Astrocyte of the hippocampus (primary cell): ENCODE measurements around the gene ATP13A2.
A peak's percentile ranks its signal among the peaks of the same experiment; 100 is the strongest.

Source experiments
- DNase-seq: peaks from one replicate; pipeline ENCODE4 v3.0.0; 2011; ENCODE audit warnings: low read depth, low spot score

The ATP13A2 gene

GRCh38 chr1:17011439-17012307, at the start of gene ATP13A2:
Gene ATP13A2 (minus strand): TSS chr1:17011928. CDS start chr1:17011738, 190 bp downstream.
- DNase-seq: peak; percentile 92

- no peak for DNase-seq
Measured at GRCh38 chr1:17061486-17061885, 49.8 kb upstream of the ATP13A2 start.

GRCh38 chr1:17060306-17060749, 48.6 kb upstream of the ATP13A2 start:
- no peak for DNase-seq

- DNase-seq: peak; percentile 86
Measured at GRCh38 chr1:17059391-17060305, 47.9 kb upstream of the ATP13A2 start.

GRCh38 chr1:17056551-17056950, 44.8 kb upstream of the ATP13A2 start:
- no peak for DNase-seq

GRCh38 chr1:17055801-17056200, 44.1 kb upstream of the ATP13A2 start:
- no peak for DNase-seq

GRCh38 chr1:17053685-17054410, 42.1 kb upstream of the ATP13A2 start, which contains the start of gene SDHB:
Gene SDHB (minus strand): TSS chr1:17054032. CDS start chr1:17054019, 13 bp downstream.
- DNase-seq: peak; percentile 100

GRCh38 chr1:17053086-17053684, 41.5 kb upstream of the ATP13A2 start:
- no peak for DNase-seq

- no peak for DNase-seq
Measured at GRCh38 chr1:17052641-17053040, 40.9 kb upstream of the ATP13A2 start.

- DNase-seq: no peak
Measured at GRCh38 chr1:17052038-17052437, 40.3 kb upstream of the ATP13A2 start.

- DNase-seq: no peak
Measured at GRCh38 chr1:17047924-17048323, 36.2 kb upstream of the ATP13A2 start.

GRCh38 chr1:17046334-17046657, 34.6 kb upstream of the ATP13A2 start:
- no peak for DNase-seq

GRCh38 chr1:17045634-17046333, 34.1 kb upstream of the ATP13A2 start:
- DNase-seq: peak; percentile 71

- no peak for DNase-seq
Measured at GRCh38 chr1:17045150-17045549, 33.4 kb upstream of the ATP13A2 start.

GRCh38 chr1:17043676-17044075, 31.9 kb upstream of the ATP13A2 start:
- no peak for DNase-seq

- no peak for DNase-seq
Measured at GRCh38 chr1:17040135-17040534, 28.4 kb upstream of the ATP13A2 start.

- DNase-seq: no peak
Measured at GRCh38 chr1:17039522-17039921, 27.8 kb upstream of the ATP13A2 start.

- no peak for DNase-seq
Measured at GRCh38 chr1:17033481-17033880, 21.8 kb upstream of the ATP13A2 start.

GRCh38 chr1:17032741-17033140, 21.0 kb upstream of the ATP13A2 start:
- DNase-seq: no peak

GRCh38 chr1:17031436-17031835, 19.7 kb upstream of the ATP13A2 start:
- no peak for DNase-seq

GRCh38 chr1:17030206-17030605, 18.5 kb upstream of the ATP13A2 start:
- DNase-seq: no peak
